ENCODE measurements around the gene TP53I13. TPM values are rescaled to one million over a fixed set of nuclear protein-coding genes. Genes with fewer than 3 reads are reported as not detected.

TP53I13 gene
- total and polyA plus RNA-seq, 12 donors: 24.0 to 106 (median 34.4) TPM

DNA sequence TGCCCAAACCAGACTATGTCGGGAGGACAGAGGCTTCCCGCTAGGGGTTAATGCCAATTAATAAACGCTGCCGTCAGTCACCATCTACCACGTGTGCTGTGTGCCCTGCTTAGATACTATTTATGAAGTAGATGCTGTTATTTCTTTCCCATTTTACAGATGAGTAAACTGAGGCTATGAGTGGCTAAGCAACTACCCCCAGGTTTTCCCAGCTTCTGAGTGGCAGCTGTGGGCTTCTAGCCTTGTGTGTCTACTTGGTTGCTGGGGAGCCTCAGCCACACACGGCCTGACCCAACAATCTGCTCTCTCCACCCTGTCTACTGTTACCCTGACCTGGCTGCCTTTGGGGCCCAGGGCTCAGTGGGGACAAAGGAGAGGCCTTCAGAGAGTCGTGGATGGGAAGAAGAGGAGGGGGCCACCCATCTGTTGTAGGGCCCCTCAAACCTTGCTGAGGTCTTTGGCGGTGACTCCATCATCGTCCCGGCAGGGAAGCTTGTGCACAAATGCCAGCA is 13.8 kb downstream of the TP53I13 start:
- Histone ChIP-seq H3K36me3 (peaks cover 0 to 64% (median 20%) of the 10 kb centered on the region in 9 donors), H3K27me3 (no peaks in the 10 kb centered on the region), H3K9me3 (no peaks in the 10 kb centered on the region), H3K27ac (no peak overlapping the region), H3K4me3 (no peak overlapping the region), H3K4me1 (peaks cover 2 to 69% (median 43%) of the 10 kb centered on the region in 9 donors)
- ATAC-seq (no peak), DNase-seq (no peak)
- intact Hi-C loops (cut with DNase I): loop anchor here in 2 of 10 donors (5.0 kb wide), 2 partner anchors 195 to 510 kb away; no protein-coding TSS in a partner anchor
- TF ChIP-seq, protein P1, sequence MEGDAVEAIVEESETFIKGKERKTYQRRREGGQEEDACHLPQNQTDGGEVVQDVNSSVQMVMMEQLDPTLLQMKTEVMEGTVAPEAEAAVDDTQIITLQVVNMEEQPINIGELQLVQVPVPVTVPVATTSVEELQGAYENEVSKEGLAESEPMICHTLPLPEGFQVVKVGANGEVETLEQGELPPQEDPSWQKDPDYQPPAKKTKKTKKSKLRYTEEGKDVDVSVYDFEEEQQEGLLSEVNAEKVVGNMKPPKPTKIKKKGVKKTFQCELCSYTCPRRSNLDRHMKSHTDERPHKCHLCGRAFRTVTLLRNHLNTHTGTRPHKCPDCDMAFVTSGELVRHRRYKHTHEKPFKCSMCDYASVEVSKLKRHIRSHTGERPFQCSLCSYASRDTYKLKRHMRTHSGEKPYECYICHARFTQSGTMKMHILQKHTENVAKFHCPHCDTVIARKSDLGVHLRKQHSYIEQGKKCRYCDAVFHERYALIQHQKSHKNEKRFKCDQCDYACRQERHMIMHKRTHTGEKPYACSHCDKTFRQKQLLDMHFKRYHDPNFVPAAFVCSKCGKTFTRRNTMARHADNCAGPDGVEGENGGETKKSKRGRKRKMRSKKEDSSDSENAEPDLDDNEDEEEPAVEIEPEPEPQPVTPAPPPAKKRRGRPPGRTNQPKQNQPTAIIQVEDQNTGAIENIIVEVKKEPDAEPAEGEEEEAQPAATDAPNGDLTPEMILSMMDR (IDR thresholded peaks at IDR 0.05): no peak
- WGBS, 2 donors: 81 to 82% methylated on average over 10 of the region's 10 CpGs

DNA sequence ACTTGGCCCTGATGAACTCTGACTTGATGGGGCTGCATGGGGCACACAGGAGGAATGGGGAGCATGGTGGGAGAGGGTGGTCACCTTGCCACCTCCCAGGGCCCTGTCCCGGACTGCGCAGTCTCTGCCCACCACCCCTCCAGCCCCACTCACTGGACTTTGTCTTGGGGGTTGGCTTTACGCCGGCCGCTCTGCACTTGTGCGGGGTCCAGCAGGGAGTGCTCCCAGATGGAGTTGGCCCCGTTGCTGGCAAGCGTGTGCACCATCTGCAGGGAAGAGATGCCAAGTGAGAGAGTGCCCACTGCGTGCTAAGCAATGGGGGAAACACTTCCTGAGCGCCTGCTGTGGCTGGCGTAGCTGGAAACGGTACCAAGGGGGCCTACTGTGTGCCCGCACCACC is 14.3 kb downstream of the TP53I13 start:
- H3K4me1 ChIP-seq: peaks cover 7 to 74% (median 48%) of the 10 kb centered on the region in 9 donors
- DNase-seq: no peak

GRCh38 chr17:29583324-29584248 is 15.1 kb downstream of the TP53I13 start:
- Histone ChIP-seq H3K4me1 (peaks cover 10 to 82% (median 56%) of the 10 kb centered on the region in 9 donors), H3K4me3 (peak overlapping the region in 2 of 10 donors; percentile 88 to 95), H3K27ac (peak overlapping the region in 9 of 10 donors; percentile 77 to 96 (median 91)), H3K27me3 (no peaks in the 10 kb centered on the region), H3K9me3 (no peaks in the 10 kb centered on the region), H3K36me3 (peaks cover 0 to 51% (median 15%) of the 10 kb centered on the region in 9 donors)
- 81 to 86% methylated on average over 16 of the region's 16 CpGs for WGBS, 2 donors
- TF ChIP-seq, protein P1 (IDR thresholded peaks at IDR 0.05): no peak
- DNase-seq (peak in 1 of 2 donors; percentile 6), ATAC-seq (no peak)
- intact Hi-C loops (cut with DNase I): loop anchor here in 2 of 10 donors (5.0 kb wide), 2 partner anchors 194 to 509 kb away; no protein-coding TSS in a partner anchor

More for the DNA sequence above, 14.3 kb downstream of the TP53I13 start:
- WGBS, 2 donors: 88 to 95% methylated on average over 13 of the region's 13 CpGs
- ATAC-seq: no peak
- no peaks in the 10 kb centered on the region for H3K9me3 ChIP-seq
- intact Hi-C loops (cut with DNase I): loop anchor here in 2 of 10 donors (5.0 kb wide), 2 partner anchors 195 to 510 kb away; no protein-coding TSS in a partner anchor
- H3K27ac ChIP-seq: peak overlapping the region in 1 of 10 donors; percentile 90
- H3K27me3 ChIP-seq: no peaks in the 10 kb centered on the region
- TF ChIP-seq, protein P1 (IDR thresholded peaks at IDR 0.05): no peak
- H3K36me3 ChIP-seq: peaks cover 0 to 59% (median 15%) of the 10 kb centered on the region in 9 donors
- no peak overlapping the region for H3K4me3 ChIP-seq

- Histone ChIP-seq H3K36me3 (peaks cover 0 to 41% (median 15%) of the 10 kb centered on the region in 9 donors), H3K4me3 (peak overlapping the region in 9 of 10 donors; percentile 28 to 95 (median 47)), H3K4me1 (peaks cover 10 to 82% (median 56%) of the 10 kb centered on the region in 9 donors), H3K9me3 (no peaks in the 10 kb centered on the region), H3K27ac (peak overlapping the region; percentile 77 to 96 (median 90)), H3K27me3 (no peaks in the 10 kb centered on the region)
- TF ChIP-seq, protein P1 (IDR thresholded peaks at IDR 0.05): no peak
- intact Hi-C loops (cut with DNase I): loop anchor here in 2 of 10 donors (5.0 kb wide), 2 partner anchors 193 to 508 kb away; no protein-coding TSS in a partner anchor
- DNase-seq: peak; percentile 41 to 58
- WGBS, 2 donors: 44 to 56% methylated on average over 12 of the region's 12 CpGs
- peak in 7 of 8 donors; percentile 22 to 65 (median 38) for ATAC-seq
Measured at GRCh38 chr17:29584452-29585079, 16.1 kb downstream of the TP53I13 start.

Data from heart right ventricle (tissue), 16 donors.